Choroid plexus epithelial cell (primary cell): ENCODE data around the gene SLC25A12.

Experiments
- DNase-seq: peaks from one replicate; pipeline ENCODE4 v3.0.0-alpha.2; 2010; ENCODE audit warnings: low read depth
- H3K4me3 ChIP-seq: 2 replicates; pipeline ENCODE4 v1.5.1; 2011; ENCODE audit warnings: low read depth, mild to moderate bottlenecking, control low read depth, low read length, moderate library complexity
- TF ChIP-seq, protein P1 (sequence below): conservative IDR thresholded peaks from 2 replicates; pipeline ENCODE4 v1.5.1; 2011; ENCODE audit warnings: low read depth, mild to moderate bottlenecking, control low read depth, inconsistent platforms, low read length, moderate library complexity

Gene SLC25A12

DNA sequence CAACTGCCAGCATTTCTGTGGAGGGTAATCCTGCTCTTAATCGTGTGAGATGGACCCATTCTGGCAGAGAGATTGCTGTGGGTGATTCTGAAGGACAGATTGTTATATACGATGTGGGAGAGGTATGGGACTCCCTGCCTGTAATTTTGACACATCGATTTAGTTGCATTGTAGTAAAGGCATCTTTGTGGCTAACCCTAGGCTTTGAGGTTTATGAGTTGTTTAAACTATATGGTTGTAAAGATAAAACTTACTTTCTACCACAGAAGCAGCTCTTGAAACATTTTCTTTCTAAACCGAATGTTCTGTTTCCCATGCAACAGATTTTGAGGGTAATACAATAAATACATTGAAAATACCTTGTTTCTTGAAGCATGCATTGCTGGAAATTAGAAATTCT lies 148.2 kb downstream of the SLC25A12 start:
- H3K4me3 ChIP-seq = no peak overlapping the region
- TF ChIP-seq, protein P1, sequence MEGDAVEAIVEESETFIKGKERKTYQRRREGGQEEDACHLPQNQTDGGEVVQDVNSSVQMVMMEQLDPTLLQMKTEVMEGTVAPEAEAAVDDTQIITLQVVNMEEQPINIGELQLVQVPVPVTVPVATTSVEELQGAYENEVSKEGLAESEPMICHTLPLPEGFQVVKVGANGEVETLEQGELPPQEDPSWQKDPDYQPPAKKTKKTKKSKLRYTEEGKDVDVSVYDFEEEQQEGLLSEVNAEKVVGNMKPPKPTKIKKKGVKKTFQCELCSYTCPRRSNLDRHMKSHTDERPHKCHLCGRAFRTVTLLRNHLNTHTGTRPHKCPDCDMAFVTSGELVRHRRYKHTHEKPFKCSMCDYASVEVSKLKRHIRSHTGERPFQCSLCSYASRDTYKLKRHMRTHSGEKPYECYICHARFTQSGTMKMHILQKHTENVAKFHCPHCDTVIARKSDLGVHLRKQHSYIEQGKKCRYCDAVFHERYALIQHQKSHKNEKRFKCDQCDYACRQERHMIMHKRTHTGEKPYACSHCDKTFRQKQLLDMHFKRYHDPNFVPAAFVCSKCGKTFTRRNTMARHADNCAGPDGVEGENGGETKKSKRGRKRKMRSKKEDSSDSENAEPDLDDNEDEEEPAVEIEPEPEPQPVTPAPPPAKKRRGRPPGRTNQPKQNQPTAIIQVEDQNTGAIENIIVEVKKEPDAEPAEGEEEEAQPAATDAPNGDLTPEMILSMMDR = no peak
- no peak for DNase-seq

- no peak overlapping the region for H3K4me3 ChIP-seq
- no peak for DNase-seq
- TF ChIP-seq, protein P1 = no peak
Observed at GRCh38 chr2:171745141-171745540, 148.9 kb downstream of the SLC25A12 start.

- DNase-seq = no peak
- TF ChIP-seq, protein P1 = no peak
- no peak overlapping the region for H3K4me3 ChIP-seq
Observed at GRCh38 chr2:171742760-171743159, 151.3 kb downstream of the SLC25A12 start.

DNA sequence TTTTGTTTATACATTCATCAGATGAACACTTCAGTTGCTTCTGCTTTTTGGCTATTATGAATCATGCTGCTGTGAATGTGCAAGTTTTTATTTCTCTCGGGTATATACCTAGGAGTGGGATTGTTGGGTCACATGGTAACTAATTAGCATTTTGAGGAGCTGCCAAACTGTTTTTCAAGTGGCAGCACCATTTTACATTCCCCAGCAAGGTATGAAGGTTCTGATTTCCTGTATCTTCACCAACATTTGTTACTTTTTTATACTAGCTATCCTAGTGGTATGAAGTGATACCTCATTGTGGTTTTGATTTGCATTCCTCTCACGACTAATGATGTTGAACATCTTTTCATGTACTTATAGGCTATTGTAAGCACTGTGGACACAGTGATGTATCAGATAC lies 152.9 kb downstream of the SLC25A12 start:
- peak; percentile 53 for DNase-seq
- TF ChIP-seq, protein P1 = no peak
- H3K4me3 ChIP-seq = no peak overlapping the region

DNA sequence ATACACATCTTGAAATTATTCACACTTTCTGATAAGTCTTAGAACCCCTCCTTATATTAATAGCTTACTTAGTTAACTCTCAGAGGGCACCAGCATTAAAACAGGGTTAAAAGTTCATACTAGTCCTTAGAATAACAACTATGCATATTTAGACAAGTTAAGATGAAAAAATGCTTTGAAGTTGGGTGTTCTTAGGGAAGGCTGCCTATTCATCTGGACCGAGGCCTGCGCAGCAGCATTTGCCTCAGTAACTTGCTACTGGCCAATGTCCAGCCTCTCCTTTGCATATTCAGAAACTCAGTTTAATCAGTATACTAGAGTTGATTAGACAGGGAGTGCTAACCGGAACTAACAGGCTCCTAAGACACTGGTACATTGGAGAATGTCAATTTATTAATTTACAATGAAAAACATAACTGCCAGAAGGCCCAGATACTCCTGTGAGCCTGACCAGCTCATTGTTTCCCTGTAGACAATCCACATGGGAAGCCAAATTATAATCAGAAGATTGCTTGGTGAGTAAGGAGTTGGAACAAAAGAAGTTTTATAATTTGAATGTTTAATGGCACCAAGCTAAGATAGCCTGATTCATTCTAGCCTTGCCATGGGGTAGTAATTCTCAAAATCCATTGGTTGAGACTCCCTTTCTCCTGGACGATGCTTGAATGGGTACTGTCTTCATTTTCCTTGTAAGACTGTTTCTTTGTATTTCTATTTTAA lies 157.9 kb downstream of the SLC25A12 start:
- no peak overlapping the region for H3K4me3 ChIP-seq
- DNase-seq = no peak
- TF ChIP-seq, protein P1 = no peak
